Keratinocyte (primary cell): Measurements from ENCODE around the gene GNPNAT1.

Experiments used
- CTCF ChIP-seq, 3 experiments: IDR thresholded peaks in 1 of 3; conservative IDR thresholded peaks in 1 of 3; optimal IDR thresholded peaks in 1 of 3; 2 replicates in 2 of 3; 3 replicates in 1 of 3; pipeline versions ENCODE3 to v1.5.1; 2011; ENCODE audit warnings: low read length in 3 of 3, mild to moderate bottlenecking in 3 of 3, moderate library complexity in 2 of 3, control low read depth in 1 of 3, inconsistent platforms in 1 of 3; ENCODE audit not compliant: insufficient read depth in 2 of 3; ENCODE audit errors: extremely low read depth in 1 of 3
- EZH2 ChIP-seq: IDR thresholded peaks from one replicate; pipeline ENCODE4 v1.6.1; 2012; ENCODE audit warnings: inconsistent platforms, mild to moderate bottlenecking, low read length, moderate library complexity

GRCh38 chr14:52802597-52802996, 11.2 kb upstream of the GNPNAT1 start:
- TF ChIP-seq CTCF (optimal IDR thresholded peaks at IDR 0.05 in 1 of 3, IDR thresholded peaks at IDR 0.05 in 1 of 3, conservative IDR thresholded peaks at IDR 0.05 in 1 of 3; ENCODE audit: extremely low read depth in 1 of 3, insufficient read depth in 2 of 3, low read length in 3 of 3), result no peak
- no peak for TF ChIP-seq EZH2
